Measurements from ENCODE around the gene CARD9.
"Not testable (repeated sequence)": the region's sequence is repeated elsewhere in the genome, so short reads cannot be mapped to it uniquely, and the experiment has no call there.

CARD9 gene

GRCh38 chr9:136361754-136362449 lies 11.6 kb downstream of the CARD9 start:
- no peak for DNase-seq

GRCh38 chr9:136361047-136361753 lies 12.3 kb downstream of the CARD9 start:
- DNase-seq: no peak

- DNase-seq: no peak
These were observed 13.4 kb downstream of the CARD9 start for GRCh38 chr9:136359774-136360718.

- no peak for DNase-seq
These were observed 14.6 kb downstream of the CARD9 start for GRCh38 chr9:136358888-136359287.

DNA sequence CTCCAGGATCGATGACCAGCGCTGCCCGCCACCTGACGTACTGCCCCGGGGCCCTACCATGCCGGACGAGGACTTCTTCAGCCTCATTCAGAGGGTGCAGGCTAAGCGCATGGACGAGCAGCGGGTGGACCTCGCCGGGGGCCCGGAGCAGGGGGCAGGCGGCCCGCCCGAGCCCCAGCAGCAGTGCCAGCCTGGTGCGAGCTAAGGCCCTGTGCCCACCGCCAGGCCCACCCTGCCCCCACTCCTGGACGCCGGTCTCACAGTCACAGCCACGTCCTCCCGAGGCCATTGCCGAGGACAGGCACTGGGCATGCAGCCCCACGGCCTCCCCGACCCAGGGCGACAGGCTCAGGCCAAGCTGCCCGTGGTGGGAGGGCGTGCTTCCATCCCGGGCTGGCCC lies 15.5 kb downstream of the CARD9 start:
- no peak for DNase-seq

GRCh38 chr9:136357202-136357725 lies 16.2 kb downstream of the CARD9 start:
- no peak for DNase-seq

DNA sequence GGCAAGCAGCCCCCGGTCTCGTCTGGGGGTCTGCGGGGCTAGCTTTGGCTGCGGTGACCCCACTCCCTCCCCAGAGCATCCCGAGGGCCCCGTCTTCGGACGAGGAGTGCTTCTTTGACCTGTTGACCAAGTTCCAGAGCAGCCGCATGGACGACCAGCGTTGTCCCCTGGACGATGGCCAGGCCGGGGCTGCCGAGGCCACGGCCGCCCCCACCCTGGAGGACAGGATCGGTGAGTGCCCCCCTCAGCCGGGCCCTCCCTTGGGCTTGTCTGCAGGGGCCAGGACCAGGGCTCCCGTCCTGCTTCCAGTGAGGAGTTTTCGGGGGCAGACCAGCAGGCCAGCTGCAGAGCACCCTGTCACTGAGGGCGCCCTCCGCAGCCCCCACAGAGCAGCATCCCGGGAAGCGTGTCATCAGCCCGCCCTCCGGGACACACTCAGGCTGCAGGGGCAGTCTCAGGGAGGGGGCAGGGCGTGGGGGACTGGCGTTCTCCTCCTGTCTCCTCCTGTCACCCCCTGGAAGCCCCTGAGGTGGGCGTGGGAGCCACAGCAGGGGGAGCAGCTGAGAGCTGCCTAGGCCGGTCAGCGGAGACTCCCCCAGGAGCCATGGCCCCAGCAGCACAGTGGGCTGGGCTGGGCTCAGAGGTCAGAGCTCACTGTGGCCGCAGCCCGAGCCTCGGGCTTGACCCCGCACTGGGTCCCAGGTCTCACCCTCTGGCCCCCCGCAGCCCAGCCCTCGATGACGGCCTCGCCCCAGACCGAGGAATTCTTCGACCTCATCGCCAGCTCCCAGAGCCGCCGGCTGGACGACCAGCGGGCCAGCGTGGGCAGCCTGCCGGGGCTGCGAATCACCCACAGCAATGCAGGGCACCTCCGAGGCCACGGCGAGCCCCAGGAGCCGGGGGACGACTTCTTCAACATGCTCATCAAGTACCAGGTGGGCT lies 17.6 kb downstream of the CARD9 start:
- DNase-seq: no peak

DNA sequence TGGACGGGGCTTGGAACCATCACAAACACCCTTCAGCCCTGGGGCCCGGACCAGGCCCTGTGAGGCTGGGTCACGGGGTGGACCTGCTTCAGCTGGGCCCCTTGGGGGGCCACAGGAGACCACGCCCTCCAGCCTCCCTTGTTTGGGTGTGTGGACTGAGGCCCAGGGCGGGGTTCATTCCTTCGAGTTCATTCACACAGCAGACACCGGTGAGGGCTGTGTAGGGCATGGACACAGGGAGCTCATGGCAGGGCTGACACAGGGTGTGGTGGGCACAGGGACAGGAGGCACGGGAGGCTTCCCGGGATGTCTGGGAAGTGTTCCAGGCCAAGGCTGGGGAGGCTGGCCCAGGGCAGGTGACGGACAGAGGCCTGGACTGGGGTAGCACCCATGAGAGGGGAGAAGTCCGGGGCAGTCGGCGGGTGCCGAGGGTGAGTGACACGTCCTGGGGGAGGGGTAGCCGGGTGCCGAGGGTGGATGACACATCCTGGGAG lies 18.8 kb downstream of the CARD9 start:
- no peak for DNase-seq

DNA sequence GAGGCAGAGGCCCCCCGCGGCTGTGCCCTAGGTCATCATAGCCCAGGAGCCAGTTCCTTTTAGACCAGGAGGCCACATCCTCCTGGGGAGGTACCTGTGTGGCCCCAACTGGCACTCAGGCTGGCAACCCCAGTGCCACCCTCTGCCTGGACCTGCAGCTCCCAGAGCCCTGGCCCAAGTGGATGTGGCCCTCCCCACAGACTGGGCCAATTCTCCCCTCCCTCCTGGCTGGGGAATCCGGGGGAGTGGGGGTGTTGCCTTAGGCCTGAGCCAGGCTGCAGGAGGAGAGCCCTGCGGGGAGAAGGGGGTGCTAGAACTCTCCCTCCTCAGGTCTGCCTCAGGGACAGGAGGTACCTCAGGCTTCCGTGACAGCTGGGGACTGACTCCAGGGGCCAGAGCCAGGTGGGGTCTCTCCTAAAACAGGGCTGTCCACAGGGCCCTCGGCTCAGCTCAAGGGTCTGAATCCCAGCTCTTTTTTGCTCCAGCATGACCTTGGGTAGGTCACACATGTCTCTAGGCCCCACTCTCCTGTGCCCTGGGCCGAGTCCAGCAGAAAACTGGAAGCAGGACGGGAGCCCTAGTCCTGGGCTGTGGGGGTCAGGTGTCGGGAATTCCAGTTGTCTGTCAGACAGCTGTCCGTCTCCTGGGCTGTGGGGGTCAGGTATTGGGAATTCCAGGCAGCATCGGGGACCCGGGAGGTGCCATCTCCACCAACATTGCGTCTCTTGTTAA lies 19.5 kb downstream of the CARD9 start:
- no peak for DNase-seq

GRCh38 chr9:136353088-136353487 lies 20.4 kb downstream of the CARD9 start:
- DNase-seq: no peak

DNA sequence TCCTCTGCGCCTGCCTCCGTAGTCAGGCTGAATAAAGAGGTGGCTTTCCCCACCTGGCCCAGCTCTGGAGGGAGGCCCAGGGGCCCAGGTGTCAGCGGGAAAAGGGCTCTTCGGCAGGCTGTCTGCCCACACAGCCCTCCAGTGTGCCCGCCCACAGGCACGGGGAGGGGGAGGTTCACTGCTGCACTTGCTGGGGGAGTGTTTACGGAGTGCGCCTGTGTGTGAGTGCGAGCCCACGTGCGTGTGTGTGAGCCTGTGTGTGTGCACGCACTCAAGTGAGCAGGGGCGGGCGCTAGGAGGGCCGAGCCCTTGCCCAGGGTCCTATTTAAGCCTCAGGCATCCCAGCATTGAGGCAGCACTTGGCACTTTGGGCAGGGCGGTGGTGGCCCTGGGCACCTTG lies 20.8 kb downstream of the CARD9 start:
- DNase-seq: no peak

DNA sequence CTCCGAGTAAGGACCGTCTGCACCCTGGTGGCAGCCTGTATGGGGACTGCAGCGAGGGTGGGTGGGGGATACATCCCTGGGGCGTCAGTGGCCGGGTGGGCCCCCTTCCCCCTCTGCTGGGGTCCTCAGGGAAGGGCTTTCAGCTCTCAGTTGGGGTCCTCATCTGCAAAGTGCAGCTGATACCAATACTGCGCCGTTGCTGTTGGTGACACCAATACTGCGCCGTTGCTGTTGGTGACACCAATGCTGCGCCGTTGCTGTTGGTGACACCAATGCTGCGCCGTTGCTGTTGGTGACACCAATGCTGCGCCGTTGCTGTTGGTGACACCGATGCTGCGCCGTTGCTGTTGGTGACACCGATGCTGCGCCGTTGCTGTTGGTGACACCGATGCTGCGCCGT lies 21.6 kb downstream of the CARD9 start:
- not testable (repeated sequence) for DNase-seq

GRCh38 chr9:136351252-136351800 lies 22.1 kb downstream of the CARD9 start:
- no peak for DNase-seq

- DNase-seq: no peak
These were observed 23.9 kb downstream of the CARD9 start for GRCh38 chr9:136349546-136349945.

DNA sequence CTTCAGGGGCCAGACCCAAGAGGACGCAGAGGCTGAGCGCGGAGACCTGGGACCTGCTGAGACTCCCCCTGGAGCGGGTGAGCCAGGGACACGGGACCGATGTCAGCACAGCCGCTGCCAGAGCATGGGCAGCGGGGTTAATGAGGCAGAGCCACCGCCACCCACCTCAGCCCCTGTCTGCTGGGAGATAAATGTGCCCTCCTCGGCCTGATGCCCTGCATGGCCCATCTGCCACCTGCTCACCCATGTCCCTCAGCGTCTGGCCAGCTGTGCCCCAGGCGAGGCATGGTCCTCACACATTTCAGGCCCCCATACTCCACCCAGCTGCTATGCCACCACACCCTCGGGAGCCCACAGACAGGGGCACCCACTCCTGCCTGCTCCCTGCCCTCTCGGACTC lies 24.8 kb downstream of the CARD9 start:
- no peak for DNase-seq

GRCh38 chr9:136347472-136348256 lies 25.8 kb downstream of the CARD9 start:
- DNase-seq: no peak

DNA sequence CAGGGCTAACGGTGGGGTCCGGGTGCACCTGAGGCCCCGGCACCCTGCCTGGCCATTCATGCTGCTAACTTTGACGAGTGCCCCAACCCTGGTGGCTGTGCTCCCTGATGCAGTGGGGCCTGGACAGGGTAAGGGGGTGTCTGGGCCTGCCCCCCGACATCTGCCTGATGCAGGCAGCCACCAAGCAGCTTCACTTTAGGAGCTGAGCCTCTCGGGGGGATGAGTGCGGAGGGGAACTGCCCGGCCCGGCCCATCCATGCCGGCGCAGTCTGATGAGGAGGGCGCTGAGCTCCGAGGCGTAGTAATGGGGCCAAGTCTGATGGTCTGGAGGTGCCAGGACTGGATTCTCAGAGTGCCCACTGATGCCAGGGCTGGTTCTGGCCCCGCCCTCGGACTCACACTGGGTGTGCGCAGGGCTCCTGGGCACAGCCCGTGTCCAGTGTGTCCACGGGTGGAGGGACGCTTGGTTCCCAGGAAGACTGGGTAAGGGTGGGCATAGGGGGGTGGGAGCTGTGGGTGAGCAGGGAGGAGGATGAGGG lies 26.5 kb downstream of the CARD9 start:
- DNase-seq: no peak

GRCh38 chr9:136346157-136346481 lies 27.4 kb downstream of the CARD9 start:
- DNase-seq: no peak

DNA sequence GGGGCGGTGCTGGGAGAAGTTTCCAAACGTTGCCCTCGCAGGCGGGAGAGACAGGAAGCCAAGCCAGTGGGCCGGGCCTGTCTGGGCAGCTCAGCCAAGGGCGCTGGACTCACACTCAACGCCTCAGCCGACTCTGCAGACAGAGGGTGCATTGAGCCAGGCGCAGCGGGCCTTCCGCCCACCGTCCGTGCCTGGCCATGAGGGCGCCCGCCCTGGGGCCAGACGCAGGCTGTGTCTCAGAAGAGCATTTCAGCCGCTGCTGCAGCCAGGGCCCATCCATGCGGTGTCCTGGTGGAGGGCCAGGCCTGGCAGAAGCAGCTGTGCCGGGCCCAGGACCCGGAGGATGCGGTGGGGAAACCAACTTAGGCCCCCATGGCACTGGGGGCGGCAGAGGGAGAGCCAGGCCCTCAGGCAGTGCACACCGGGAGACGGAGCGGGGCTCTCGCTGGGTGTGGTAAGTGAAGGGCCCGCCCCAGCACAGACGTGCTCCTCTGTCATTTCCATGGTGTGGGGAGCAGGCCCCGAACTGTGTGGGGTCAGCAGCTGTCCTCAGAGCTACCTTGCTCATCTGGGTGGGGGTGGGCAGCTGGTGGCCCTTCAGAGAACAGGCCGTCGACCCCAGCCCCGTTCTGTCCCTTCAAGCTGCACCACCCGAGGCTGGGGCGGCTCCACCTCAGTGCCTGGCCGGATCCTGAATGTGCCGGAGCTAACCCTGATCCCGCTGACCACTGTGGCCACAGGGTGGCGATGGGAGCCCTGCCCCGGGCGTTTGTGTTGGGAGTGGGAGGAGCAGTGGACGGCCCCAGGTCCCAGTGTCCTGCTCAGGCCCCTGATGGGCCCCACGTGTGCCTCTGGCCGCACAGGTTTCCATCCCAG lies 27.9 kb downstream of the CARD9 start:
- no peak for DNase-seq
